GM21723 (cell line): ENCODE results near the gene SPRYD3.
A peak's percentile ranks its signal among the peaks of the same experiment; 100 is the strongest.

Experiments used
- ATAC-seq: cut with Tn5 transposase; IDR thresholded peaks from one replicate; pipeline ENCODE4 v1.9.1; 2021; ENCODE audit warnings: mild to moderate bottlenecking, moderate library complexity; ENCODE audit not compliant: unreplicated experiment

SPRYD3 gene

DNA sequence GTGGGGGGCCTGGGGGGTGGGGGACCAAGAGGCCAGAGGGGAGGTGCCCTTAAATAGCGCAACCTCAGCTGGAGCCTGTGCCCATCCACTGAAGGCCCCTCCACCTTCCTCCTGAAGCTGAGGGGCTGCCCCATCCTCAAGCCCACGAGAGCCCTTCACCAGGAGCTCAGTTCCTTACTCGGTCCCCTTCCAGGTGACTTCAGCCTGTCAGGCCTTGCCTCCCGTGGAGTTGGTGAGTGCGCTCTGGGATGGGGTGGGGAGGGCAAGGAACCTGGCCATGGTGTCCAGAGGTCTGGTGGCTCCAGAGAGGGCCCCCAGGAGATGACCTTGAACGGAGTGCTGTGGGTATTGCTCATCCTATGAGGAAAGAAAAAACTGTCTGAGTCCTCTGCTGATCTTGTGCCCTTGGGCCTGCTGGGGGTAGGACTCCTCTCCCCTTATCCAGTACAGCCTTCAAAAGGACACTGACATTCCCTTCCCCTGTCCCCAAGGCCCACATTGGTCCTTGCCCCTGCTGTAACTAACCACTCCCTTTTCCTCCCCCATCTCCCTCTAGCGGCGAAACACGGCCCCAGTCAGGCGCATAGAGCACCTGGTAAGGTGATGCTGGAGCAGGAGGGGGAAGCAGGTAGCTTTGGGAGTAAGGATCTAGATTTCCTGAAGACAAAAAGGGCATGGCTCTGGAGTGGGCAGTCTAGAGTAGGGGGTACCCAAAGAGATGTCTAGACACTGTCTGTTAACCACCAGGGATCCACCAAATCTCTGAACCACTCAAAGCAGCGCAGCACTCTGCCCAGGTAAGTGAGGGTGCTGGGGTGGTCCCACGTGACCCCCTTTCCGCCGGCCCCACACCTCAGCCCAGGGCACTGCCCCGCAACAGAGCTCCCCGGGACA lies 25.7 kb downstream of the SPRYD3 start:
- ATAC-seq, result no peak

DNA sequence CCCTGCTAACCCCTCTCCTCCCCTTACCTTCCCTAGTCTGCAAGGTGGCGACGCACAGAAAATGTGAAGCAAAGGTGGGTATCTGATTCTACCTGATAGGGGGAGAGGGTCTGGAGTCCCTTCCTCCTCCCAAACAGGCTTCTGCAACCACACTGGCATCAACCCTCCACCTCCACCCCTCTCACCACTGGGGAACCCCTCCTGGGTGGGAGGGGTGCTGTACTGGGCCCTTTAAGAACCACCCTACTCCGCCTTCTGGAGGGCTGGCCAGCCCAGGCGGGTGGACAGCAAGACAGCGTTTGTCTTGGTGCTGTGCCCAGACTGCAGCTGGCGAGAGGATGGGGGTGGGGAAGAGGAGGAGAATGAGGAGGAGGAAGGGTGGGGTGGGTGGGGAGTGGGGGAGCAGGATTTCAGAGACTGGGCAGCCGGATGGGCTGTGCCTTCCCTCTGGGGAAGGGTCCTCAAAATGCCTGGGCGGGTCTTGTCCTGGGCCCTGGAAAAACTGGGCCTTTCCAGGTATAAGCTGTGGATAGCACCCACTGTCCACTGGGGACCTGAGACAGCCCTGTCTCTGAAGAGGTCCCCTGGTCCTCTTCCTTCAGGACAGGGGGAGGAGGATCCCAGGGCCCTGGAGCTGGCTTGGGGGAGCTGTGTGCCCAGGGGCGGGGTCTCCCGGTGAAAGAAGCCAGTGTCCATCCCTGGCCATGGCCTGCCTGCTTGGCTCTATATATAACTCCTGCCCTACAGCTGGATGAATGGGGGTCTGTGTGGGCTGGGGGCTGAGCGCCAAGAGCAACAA lies 26.6 kb downstream of the SPRYD3 start:
- ATAC-seq, result no peak

DNA sequence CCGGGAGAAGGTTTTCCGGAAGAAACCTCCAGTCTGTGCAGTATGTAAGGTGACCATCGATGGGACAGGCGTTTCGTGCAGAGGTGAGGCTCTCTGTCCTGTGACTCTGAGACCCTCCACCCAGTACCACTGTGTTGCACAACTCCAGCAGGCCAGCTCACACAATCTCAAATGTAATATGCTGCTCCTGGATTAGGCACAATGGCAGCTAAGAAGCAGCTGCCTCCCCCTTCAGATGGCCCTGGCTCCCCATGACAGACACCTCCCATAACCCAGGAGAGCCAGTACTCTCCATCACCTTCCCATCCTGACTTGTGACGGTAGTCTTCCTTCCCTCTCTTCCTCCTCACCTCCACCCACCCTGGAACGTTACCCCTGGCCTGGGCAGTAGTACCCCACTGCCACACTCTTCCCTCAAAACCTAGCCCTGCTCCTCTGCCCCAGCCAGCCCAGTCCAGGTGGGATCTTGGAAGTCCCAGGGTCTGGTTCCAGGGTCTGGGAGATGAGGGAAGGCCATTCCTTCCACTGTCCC lies 27.2 kb downstream of the SPRYD3 start:
- ATAC-seq, result no peak

DNA sequence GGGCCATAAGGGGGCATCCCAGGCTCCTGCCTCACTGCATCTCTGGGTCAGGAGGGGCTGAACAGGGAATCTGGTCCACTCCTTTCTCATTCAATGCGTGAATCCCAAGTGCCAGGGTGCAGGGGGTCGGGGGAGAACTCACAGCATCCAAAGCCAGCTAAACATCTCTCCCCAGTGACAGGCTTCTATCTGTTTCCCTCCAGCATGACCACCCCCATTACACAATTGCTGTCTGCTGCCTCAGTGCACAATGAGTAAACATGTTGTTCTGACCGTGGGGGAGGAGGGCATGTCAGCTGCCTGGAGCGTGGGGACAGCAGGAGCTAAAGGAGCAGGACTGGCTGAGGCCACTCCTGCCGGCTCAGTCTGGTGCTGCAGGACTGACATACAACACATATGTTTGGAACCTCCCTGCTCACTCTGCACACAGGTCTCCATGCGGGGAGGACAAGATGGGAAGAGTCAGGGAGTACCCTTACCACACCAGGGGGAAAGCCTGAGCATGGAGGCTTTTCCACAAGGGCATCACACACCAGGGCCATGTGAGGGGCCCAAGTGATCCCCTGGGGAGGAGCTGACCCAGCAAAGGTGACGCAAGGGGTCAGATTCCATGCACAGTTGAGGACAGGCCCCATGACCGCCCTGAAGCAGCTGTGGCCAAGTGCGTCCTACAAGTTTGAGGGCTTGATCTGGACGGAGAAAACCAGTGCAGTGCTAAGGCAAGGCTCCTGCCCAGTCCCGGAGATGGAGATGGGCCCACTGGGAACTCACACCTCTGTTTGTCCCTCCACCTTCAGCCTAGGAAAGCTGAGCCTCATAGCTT lies 27.9 kb downstream of the SPRYD3 start:
- ATAC-seq, result no peak

DNA sequence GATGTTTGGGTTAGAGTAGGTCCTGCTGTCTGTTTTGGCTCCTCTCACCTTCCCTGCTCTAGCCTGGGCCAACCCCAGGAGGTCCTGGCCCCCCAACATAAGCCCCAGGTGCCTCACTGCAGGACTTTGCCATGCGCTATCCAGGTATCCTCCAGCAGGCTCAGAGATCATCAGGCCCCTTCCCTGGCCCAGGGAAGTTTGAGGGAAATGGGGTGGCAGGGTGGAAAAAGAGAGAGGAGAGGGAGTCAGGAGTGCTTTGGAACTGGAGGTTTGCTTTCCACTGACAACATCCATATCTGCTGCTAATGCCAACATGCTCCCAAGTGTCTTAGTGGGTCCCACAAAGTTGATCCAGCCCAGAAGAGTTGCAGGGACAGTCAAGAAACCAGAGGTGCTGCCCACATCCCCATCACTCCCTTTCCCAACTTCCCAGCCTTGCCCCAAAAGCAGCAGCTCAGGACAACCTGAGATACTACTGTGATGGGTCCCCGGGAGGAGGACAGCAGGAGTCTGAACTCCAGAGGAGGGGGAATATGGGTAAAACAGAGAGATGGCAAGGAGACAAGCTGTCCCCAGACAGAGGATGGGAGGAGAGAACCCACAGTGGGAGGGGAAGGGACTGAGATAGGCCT lies 28.6 kb downstream of the SPRYD3 start:
- ATAC-seq, result no peak

DNA sequence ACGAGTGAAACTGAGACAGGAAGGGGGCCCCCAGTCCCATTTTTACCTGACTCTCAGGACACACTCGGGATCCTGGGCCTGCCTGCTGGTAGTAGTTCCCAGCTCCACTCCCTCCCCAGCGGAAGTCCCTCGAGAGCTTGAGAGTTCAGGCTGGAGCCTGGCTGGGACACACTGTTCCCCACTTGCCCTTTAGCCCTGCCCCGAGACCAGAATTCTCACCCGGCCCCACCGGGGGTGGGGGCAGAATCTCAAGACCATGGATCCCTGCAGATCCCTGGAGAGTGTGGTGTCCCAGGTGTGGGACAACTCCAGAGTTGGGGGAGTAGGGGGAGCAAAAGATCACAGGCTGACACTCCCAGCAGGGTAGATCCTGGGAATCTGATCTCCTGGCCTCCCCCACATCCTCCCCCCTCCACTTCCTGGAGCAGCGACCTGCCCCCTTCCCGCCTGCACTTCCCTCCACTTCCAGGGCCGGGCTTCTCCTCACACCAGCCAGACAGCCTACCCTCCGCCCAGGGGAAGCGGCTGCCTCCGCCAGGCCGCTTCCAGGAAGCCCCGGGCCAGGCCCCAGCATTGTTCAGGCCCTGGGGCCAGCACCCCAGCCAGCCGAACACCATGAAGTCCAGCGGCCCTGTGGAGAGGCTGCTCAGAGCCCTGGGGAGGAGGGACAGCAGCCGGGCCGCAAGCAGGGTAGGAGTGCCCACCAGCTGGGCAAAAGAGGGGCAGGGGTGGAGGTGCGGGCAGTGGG lies 29.4 kb downstream of the SPRYD3 start, which contains the start of gene TNS2:
TNS2 (plus strand) TSS at position 495 of the 748 bp plus-strand sequence; CDS start at position 616, 121 bp downstream.
- no peak for ATAC-seq

DNA sequence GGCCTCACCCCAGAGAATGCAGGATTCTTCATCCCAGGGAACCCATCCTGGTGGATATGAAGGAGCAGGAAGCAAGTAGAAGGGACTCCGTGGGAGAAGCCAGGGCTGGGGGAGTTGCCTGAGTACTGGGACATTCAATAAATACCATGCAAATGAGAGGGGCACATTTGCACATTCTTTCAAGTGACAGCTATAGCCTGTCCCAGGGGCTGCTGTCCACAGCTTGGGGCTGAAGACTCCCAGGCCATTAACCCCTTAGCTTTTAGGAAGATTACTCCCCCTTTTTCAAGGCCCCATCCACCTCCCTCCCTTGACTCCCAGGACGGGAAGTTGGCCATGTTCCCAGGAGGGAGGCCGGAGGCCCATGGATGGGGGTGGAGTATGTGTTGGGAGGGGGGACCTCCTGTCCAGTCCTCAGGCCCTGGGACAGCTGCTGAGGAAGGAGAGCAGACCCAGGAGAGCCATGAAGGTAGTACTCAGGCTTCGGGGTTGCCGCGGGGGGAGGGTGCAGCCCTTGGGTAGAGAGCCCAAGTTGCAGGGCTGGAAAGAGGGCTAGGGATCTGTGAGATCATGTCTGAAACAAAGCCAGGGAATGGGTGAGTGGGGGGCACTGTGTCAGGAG lies 30.3 kb downstream of the SPRYD3 start:
- no peak for ATAC-seq

DNA sequence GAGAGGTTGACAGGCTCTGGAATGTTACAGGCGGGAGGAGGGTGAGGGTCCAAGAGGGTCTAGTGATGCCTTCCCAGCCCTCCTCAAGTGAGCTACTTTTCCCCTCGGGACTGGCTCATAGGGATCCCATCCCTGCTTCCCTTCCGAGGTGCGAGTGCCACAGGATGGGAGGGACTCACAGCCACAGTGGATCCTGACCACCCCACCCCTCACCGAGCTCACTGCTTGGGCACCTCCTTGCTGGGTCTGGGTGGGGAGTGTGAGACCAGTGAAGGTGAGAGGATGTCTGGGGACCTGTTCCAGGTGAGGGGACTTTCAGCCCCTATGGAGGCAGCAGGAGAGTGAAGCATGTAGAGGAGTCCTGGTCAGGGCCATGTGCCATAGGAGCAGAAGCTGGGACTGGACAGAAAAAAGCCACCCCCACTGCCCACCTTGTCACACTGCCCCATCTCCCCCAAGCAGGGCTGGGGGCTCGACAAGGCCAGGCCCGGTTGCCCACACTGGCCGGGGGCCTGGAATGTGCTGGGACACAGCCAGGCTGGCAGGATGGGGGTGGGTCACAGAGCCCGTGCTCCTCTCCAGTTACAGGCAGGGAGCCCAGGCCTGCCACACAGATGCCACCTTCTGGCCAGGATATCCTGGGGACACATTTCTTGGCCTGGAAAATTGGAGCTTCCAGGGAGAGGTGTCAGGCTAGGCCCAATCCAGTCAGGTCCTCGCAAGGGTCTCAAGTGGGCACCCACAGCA lies 31.0 kb downstream of the SPRYD3 start:
- no peak for ATAC-seq

DNA sequence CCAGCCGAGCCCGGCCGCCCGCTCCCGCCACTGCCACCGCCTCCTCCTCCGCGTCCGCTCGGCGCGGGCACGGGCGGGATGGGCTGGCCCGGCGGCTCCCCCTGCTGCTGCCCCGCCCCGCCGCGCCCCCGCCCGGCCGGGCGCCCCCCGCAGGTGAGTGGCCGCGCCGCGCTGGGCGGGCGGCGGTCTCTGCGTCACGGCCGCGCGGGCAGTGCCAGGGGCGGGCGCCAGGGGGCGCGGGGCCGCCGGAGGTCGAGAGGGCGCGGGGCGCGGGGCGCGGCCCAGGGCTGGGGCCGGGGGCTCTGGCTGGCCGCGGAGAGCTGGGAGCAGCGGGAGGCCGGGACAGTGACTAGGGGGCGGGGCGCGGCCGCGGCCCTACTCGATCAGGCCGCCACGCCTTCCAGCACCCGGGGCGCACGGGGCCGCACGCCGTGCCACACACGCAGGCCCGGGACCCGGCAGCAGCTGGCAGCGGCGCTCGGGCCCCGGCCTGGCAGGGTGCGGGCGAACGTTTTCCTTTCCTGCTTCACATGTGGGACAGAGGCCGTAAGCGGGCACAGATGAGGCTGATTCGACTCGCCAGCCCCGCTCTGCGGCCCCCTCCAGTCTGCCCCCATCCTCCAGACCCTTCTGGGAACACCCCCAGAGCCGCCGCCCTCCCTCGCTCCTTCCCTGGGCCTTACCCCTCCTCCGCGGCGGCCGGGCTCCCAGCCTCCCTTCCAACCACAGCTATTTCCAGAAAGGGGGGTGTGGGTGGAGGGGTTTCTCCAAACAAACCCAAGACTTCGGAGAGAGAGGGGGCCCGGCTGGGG lies 31.8 kb downstream of the SPRYD3 start:
- ATAC-seq, result peak; percentile 67

DNA sequence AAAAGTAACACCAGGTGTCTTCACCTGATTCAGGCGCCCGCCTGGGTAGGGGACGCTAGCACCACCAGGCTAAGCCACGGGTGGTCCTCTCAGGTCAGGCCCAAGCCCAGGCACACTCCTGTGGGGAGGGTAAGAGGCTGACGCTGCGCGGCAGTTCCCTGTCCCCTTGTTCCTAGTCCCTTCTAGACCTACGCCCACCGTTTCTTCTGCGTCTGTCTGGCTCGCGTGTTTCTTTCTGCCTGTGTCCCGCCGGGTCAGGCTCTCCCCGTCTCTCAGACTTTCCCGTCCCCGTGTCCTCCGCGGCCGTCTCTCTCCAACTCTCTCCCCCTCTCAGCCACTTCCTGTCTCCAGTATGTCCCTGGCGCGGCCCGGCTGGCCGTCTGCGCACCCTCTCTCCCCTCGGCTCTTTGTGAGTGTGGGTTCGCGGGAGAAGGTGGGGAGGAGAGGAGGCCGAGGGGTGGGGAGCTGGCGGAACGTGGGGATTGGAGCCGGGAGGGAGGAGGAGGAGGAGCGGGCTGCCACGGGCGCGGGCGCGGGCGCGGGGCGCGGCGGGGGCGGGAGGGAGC lies 32.5 kb downstream of the SPRYD3 start:
- peak; percentile 37 for ATAC-seq

DNA sequence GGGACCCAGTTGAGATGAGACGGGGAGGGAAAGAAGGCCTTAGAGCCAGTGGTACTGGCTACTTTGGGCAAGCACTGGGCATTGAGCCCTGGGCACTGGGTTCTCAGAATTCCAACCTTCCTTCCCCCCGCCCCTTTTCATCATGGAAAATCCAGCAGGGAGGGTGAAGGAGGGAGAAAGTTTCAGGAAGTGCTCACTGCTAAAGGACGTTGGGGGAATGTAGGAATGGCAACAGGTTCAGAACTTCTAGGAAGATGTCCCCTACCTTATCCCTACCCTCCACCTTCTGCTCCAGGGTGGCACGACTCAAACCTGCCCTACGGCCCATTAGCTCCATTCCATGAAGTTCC lies 33.5 kb downstream of the SPRYD3 start:
- no peak for ATAC-seq

DNA sequence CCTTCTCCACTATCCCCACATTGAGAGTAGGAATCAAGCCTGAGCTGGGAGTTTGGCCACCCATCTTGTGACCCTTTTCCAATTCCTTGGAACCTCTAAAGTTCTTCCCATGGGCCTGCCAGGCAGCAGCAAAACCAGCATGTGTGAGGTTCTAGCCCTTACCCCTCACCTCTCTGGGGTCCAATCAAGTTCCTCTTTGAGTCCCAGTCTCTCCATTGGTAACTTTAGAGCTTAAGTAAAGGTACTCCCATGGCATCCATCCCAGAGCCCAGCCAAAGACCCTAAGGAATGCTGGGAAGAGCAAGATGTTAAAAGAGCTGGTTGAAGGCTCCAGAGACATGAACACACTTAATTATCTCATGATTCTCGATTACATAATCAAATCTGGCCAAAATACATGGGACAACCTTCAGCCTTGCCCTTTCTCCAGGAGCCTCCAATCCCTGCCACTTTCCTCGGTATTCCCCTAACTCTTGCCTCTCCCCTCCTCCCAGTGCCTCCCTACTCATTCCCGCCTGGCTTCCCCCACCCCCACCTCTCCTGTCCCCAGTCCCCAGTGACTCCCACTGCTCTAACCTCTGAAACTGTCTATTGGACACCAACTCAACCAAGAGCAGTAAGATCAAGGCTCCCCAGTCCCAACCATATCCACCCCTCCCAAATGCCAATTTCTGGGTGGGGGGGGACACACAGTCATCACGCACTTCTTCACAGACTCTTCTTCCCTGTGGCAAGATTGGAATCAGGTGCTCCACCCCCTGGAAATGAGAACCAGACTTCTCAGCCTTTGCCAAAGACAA lies 34.1 kb downstream of the SPRYD3 start:
- no peak for ATAC-seq

DNA sequence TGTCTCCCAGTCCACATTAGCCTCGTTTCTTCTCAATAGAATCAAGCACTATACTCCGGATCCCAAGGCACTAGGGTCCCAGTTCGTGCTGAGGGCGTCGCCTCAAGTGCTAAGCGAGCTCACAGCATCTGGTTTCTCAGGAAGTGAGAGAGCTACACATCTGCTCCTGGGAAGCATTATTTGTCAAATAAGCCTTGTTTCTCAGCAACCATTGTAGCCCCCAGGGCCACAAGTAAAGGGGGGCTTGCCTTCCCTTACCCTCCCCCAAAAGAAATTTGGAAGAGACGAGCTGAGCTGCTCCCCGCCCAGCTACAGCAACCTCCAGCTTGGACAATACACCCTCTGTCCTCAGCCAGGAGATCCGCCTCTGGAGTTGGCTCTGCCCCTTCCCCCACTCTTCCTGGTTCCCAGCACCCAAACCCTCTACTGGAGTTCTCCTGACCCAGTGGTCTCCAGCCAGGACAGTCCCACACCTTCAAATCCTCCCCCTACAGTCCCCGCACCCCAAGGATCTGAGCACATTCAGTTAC lies 35.1 kb downstream of the SPRYD3 start:
- ATAC-seq, result no peak

DNA sequence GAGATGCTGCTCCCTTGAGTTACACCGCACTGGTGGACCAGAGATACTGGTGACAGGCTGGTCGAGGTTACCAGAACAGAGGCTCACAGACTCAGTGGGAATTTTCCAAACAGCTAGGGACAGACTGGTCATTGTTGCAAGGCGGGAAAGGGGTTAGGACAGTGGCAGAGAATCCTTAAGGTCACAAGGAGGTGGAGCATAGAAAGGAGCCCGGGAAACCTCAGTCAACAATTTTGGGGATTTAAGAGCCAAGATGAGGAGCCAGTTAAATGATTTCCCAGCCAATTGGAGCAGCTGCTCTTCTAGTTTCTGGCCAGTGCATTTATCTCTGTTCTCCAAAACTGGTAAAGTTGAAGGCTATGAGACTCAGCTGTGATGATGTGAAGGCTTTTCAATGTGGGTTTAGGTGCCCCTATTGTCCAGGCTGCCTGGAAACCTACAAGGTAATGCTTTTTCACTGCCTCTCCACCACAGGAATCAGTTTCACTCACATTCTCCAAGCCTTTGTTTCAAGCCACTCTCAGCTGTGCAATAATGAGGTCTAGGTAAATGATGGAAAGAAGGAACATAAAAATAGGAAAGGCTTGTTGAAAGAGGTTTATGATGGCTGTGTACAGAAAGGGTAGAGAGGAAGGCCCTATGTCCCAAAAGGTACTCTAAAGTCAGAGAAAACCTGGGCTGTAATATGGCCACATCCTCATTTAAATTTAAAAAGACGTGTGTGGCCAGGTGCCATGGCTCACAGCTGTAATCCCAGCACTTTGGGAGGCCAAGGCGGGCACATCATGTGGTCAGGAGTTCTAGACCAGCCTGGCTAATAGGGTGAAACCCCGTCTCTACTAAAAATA lies 36.4 kb downstream of the SPRYD3 start:
- no peak for ATAC-seq

DNA sequence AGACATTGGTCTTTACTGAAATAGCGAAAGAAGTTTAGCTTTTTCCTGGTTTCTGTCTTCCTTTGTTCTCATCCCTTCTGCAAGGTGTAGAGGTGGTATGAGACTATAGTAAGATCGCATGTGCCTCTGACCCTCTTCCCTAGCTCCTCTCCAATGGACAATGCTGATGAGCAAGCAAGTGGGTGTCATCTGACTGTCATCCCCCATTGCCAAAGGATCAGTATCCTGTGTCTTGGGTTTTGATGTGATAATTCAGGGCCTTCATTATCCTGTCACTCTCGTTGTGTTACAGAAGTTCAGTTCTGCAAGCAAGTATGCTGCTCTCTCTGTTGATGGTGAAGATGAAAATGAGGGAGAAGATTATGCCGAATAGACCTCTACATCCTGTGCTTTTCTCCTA lies 39.3 kb downstream of the SPRYD3 start:
- no peak for ATAC-seq
